Left ventricle myocardium inferior (tissue), 1 donor: ENCODE results near the gene PLA2R1. TPM values are rescaled to one million over a fixed set of nuclear protein-coding genes. Genes with fewer than 3 reads are reported as not detected.

Experiments used
- DNase-seq: peaks from one replicate; pipeline ENCODE4 v3.0.0-alpha.2; 2020
- H3K27ac ChIP-seq: fragments of 200-600 bp; replicated peaks from 2 replicates; pipeline ENCODE4 v1.8.0; 2021
- H3K27me3 ChIP-seq: fragments of 200-600 bp; 2 replicates; pipeline ENCODE4 v1.8.0; 2021; ENCODE audit warnings: low read depth
- H3K36me3 ChIP-seq: fragments of 200-600 bp; 2 replicates; pipeline ENCODE4 v1.8.0; 2021
- H3K4me1 ChIP-seq: fragments of 200-600 bp; 2 replicates; pipeline ENCODE4 v1.8.0; 2021
- H3K4me3 ChIP-seq: fragments of 200-600 bp; 2 replicates; pipeline ENCODE4 v1.8.0; 2021; ENCODE audit warnings: mild to moderate bottlenecking, moderate library complexity
- H3K9me3 ChIP-seq: fragments of 200-600 bp; replicated peaks from 2 replicates; pipeline ENCODE4 v1.8.0; 2021
- intact Hi-C: fragments of 100-400 bp; cut with micrococcal nuclease; formaldehyde crosslinking; loops from one replicate; pipeline ENCODE4 v1.11.0; 2022
- total RNA-seq: library from RNA; stranded (reverse); fragmentation: NEBNext Ultra II Directional; extraction: Animal tissue kit (Norgen Biotek cat#: 25700); gene quantifications from one replicate; pipeline ENCODE4 v1.2.1, GENCODE V29; 2021
- TF ChIP-seq, protein P1 (sequence below): fragments of 200-600 bp; IDR thresholded peaks from 2 replicates; pipeline ENCODE4 v1.8.0; 2021; ENCODE audit warnings: antibody characterized with exemption, mild to moderate bottlenecking, borderline replicate concordance
- donor health status: DM: no; HTN: yes; CAD: no; lungs with severe emphysema.

PLA2R1 gene
- total RNA-seq, 1 donor from 2014 or later: 2.3 TPM

DNA sequence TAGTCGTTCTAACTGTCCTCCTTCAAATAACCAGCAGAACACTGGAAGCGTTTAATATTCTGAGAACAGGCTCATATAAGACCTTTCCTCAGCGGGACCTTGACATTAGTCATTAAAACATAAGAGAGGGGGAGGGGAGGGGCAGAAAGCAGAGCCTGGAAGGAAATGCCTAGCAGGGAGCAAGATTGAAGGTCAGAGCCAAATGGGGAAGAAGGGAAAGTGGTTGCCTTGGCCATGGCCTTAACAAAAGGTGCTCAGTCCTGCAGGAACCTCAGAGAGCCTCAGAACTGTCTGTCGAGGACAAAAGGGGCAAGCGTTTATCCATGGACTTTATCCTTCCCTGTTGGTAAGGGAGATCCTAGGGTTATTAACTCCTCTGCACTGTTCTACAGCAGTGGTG lies 856 bp upstream of the PLA2R1 start:
- Histone ChIP-seq H3K27ac (peak overlapping the region; percentile 40), H3K36me3 (no peaks in the 10 kb centered on the region), H3K27me3 (peaks cover 21% of the 10 kb centered on the region), H3K4me3 (peak overlapping the region; percentile 84), H3K9me3 (peaks cover 3% of the 10 kb centered on the region), H3K4me1 (peaks cover 41% of the 10 kb centered on the region)
- TF ChIP-seq, protein P1, sequence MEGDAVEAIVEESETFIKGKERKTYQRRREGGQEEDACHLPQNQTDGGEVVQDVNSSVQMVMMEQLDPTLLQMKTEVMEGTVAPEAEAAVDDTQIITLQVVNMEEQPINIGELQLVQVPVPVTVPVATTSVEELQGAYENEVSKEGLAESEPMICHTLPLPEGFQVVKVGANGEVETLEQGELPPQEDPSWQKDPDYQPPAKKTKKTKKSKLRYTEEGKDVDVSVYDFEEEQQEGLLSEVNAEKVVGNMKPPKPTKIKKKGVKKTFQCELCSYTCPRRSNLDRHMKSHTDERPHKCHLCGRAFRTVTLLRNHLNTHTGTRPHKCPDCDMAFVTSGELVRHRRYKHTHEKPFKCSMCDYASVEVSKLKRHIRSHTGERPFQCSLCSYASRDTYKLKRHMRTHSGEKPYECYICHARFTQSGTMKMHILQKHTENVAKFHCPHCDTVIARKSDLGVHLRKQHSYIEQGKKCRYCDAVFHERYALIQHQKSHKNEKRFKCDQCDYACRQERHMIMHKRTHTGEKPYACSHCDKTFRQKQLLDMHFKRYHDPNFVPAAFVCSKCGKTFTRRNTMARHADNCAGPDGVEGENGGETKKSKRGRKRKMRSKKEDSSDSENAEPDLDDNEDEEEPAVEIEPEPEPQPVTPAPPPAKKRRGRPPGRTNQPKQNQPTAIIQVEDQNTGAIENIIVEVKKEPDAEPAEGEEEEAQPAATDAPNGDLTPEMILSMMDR: no peak
- intact Hi-C loops: no loop called here
- DNase-seq: no peak

DNA sequence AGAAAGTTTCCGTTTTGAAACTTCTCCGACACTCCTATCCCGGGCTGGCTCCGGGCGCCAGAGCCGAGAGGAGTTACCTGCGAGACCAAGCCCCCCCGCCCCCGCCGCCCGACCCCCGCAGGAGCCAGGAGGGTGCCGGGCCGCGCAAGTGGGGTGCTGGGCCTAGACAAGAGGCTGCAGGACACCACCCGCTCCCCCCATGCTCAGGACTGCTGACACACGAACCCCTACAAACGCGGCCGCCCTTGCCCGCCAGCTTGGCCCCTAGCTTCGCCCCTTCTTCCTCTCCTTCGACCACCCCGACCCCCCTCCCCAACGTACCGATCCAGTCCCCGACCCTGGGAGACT lies 497 bp downstream of the PLA2R1 start:
- peak; percentile 15 for DNase-seq
- Histone ChIP-seq H3K36me3 (no peaks in the 10 kb centered on the region), H3K27me3 (peaks cover 21% of the 10 kb centered on the region), H3K4me1 (peaks cover 41% of the 10 kb centered on the region), H3K4me3 (peak overlapping the region; percentile 84), H3K27ac (peak overlapping the region; percentile 16), H3K9me3 (no peaks in the 10 kb centered on the region)
- intact Hi-C loops: no loop called here
- TF ChIP-seq, protein P1: no peak

DNA sequence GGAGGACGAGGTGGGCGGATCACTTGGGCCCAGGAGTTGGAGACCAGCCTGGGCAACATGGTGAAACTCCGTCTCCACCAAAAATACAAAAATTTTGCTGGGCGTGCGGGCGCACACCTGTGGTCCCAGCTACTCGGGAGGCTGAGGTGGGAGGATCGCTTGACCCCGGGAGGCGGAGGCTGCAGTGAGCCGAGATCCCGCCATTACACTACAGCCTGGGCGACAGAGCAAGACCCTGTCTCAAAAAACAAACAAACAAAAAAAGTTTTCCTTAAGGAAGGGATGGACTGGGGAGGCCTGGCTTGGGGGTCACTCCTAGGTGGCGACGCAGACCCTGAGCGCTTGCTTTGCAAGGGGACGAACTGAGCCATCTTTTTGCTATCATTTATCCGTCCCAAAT lies 882 bp downstream of the PLA2R1 start:
- no peak overlapping the region for H3K27ac ChIP-seq
- peaks cover 21% of the 10 kb centered on the region for H3K27me3 ChIP-seq
- no peak for DNase-seq

DNA sequence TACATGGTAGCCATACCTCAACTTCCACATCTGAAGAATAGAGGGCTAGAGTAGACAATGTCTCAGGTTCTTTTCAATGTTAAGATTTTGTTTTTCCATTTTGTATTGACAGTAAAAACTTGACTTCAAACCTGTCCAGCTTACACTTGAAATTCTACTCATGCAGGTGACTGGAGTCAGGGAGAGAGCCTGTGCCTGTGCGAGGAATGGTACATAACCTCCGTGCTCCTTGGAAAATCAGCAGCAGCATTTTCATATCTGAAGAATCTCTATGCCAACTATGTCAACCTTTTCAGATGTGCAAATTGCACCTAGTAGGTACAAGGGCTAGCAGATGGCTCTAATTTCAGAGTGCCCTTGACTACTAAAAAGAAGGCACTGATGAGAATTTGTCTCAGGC lies 2.1 kb downstream of the PLA2R1 start:
- Histone ChIP-seq H3K4me3 (no peak overlapping the region), H3K9me3 (no peaks in the 10 kb centered on the region), H3K4me1 (peaks cover 41% of the 10 kb centered on the region), H3K27ac (no peak overlapping the region), H3K27me3 (peaks cover 21% of the 10 kb centered on the region), H3K36me3 (no peaks in the 10 kb centered on the region)
- TF ChIP-seq, protein P1: no peak
- no peak for DNase-seq
- intact Hi-C loops: no loop called here

More for the DNA sequence above, 882 bp downstream of the PLA2R1 start:
- TF ChIP-seq, protein P1: no peak
- no peaks in the 10 kb centered on the region for H3K9me3 ChIP-seq
- H3K36me3 ChIP-seq: no peaks in the 10 kb centered on the region
- intact Hi-C loops: no loop called here
- H3K4me1 ChIP-seq: peaks cover 41% of the 10 kb centered on the region
- peak overlapping the region; percentile 84 for H3K4me3 ChIP-seq

DNA sequence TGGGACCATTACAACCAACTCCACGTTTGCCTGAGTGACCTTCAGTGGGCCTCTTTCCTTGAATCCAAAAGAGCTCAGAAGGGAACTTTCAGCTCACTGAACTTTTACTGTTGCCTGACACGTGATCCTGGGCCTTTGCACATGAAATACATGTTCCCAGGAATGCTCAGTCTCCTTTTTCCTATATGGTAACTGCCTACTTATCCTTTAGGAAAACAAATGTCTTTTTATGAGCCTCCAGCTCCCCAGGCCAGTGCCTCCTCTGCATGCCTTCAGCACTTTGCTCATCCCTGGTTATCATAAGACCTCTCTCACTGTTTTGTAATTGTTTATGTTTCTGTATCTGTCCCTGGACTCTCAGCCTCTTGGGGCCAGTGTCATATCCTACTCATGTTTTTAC lies 5.1 kb downstream of the PLA2R1 start:
- Histone ChIP-seq H3K9me3 (no peaks in the 10 kb centered on the region), H3K27ac (no peak overlapping the region), H3K4me3 (no peak overlapping the region), H3K36me3 (no peaks in the 10 kb centered on the region), H3K27me3 (peaks cover 16% of the 10 kb centered on the region), H3K4me1 (peaks cover 15% of the 10 kb centered on the region)
- TF ChIP-seq, protein P1: no peak
- intact Hi-C loops: no loop called here
- no peak for DNase-seq

DNA sequence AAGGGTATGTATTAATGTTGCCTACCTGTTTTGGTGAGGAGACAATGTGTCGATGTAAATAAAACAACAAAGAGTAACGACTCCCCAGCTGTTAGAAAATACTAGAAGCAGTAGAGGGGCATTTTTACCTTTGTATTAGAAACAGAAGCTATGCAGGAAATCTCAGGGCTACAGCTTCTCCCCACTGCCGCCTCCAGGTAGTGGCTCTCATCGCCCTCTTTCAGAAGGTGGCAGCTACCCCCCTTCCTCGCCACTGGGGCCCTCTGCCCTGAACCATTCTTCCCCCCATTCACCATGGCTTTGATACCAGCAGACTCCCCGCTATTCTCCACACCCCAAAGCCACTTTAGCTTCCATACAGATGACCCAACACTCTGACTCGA lies 6.7 kb downstream of the PLA2R1 start:
- H3K4me3 ChIP-seq: no peak overlapping the region
- intact Hi-C loops: no loop called here
- no peaks in the 10 kb centered on the region for H3K36me3 ChIP-seq
- H3K4me1 ChIP-seq: peaks cover 13% of the 10 kb centered on the region
- no peak for DNase-seq
- TF ChIP-seq, protein P1: no peak
- no peak overlapping the region for H3K27ac ChIP-seq
- no peaks in the 10 kb centered on the region for H3K9me3 ChIP-seq
- peaks cover 8% of the 10 kb centered on the region for H3K27me3 ChIP-seq
